GM12873 (cell line): ENCODE measurements around the gene GPR132.

Source experiments
- TF ChIP-seq, protein P1 (sequence below): IDR thresholded peaks from 2 replicates; pipeline ENCODE4 v1.5.1; 2012; ENCODE audit warnings: low read depth, mild to moderate bottlenecking, moderate library complexity, low read length, control low read depth; ENCODE audit not compliant: insufficient read depth; ENCODE audit errors: missing control alignments

GPR132 gene

DNA sequence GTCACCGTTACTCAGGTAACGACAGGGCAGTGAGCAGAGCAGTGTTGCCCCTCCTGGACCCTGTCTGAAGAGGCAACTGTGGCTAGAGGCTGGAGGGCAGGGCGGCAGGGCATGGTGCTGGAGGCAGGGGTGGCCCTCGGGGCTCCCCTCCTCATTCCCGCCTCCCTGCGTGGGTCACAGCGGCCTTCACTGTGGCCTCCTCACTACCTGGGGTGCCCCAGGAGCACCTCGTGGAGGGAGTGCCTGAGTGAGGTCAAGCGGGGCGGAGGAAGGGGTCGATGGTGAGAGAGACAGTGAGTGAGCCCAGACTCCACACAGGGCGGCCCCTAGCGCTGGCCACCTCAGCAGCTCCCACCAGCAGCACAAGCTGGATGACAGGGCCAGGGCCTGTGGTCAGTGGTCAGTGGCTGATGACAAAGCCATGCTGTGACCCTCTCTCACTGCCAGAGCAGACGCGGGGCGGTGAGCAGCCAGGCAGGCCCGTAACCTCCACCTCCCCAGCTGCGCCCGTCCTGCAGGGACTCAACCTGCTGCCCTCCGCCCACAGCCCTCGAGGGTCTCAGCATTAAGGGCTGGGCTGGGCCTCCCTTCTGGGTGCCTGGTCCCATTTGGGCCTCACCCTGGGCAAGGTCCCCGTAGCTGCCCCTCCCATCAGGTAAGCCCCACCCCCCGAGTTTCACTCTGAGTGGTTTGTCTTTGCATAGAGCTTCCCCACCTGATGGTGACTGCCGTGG is 17.8 kb downstream of the GPR132 start:
- TF ChIP-seq, protein P1, sequence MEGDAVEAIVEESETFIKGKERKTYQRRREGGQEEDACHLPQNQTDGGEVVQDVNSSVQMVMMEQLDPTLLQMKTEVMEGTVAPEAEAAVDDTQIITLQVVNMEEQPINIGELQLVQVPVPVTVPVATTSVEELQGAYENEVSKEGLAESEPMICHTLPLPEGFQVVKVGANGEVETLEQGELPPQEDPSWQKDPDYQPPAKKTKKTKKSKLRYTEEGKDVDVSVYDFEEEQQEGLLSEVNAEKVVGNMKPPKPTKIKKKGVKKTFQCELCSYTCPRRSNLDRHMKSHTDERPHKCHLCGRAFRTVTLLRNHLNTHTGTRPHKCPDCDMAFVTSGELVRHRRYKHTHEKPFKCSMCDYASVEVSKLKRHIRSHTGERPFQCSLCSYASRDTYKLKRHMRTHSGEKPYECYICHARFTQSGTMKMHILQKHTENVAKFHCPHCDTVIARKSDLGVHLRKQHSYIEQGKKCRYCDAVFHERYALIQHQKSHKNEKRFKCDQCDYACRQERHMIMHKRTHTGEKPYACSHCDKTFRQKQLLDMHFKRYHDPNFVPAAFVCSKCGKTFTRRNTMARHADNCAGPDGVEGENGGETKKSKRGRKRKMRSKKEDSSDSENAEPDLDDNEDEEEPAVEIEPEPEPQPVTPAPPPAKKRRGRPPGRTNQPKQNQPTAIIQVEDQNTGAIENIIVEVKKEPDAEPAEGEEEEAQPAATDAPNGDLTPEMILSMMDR: no peak

DNA sequence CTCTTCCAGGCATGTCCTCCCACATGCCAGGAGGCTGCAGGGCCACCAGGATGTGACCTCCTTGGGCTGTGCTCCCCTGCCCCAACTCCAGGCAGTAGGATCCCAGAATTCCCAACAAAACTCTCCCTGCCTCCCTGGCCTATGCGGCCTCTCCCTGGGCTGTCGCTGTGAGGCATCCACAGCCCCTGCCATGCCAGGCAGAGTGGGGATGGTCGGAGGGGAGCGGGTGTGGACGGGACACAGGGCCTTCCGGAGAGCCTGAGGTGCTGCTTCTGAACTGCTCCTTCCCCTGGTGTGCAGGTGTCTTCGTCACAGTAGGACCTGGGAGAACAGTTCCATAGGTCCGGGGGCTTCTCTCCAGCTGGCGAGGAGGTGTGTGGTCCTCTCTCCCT is 18.3 kb downstream of the GPR132 start:
- TF ChIP-seq, protein P1: no peak

- TF ChIP-seq, protein P1: peak; percentile 98
Observed at GRCh38 chr14:105045710-105046326, 19.4 kb downstream of the GPR132 start.

DNA sequence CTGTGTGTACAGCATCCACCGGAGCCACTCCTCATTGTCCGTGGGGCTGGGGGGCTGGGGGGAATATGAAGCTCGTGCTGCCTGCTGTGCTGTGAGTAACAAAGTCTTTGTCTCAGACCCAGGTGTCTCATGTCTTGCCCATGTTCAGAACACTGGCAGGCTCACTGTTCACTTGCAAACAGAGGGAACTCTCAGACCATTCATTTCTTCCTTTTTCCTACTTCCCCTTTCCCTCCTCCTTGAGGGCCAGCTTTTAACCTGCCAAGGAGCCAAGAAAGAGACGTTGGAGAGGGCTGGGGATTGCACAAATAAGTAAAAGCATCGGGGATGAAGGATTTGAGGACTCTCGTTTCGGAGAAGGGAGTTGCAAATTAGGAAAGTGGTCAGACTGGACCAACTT is 21.6 kb downstream of the GPR132 start:
- TF ChIP-seq, protein P1: no peak

- TF ChIP-seq, protein P1: no peak
Observed at GRCh38 chr14:105042813-105043212, 22.4 kb downstream of the GPR132 start.

DNA sequence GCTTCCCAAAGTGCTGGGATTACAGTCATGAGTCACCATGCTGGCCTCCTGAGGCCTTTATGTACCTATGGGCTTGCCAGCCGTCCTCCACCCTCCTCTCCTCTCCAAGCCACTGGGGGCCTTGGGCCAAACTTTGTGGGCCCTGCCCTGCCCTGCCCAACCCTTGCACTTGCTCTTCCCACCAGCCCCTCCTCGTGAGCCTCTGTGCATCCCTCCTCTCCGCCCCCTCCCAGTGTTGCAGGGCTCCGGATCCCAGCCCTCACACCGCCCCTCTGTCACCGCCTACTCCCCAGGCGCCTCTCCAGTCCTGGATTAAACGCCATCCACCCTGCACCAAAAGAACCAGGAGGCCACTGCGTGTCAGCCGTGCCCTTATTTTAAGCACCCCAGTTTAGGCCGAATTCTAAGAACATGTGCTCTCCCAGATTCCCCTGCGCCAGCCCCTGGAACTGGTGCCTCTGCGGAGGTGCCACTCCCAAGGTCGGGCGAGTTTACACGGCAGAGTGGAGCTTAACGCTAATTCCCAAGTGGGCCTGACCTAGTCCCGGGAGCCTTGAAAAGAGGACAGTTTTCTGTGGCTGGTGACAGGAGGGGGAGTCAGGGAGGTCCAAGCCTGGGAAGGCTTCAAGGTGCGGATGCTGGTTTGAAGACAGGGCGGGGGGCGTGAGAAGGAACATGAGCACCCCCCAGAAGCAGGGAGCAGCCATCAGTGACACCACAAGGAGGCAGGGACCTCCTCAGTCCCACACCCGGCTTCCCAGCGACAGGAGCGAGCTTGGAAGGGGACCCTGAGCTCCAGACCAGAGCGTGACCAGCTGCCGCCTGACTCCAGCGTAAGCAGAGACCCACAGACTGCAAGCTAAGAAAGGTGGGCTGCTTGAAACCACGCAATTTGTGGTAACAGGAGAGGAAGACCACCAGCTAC is 23.1 kb downstream of the GPR132 start:
- TF ChIP-seq, protein P1: no peak
